SK-N-SH treated with all-trans-retinoic acid at 6 μM for 48 hours (cell line): ENCODE results near the gene BCL3.
"Not testable (repeated sequence)": the region's sequence is repeated elsewhere in the genome, so short reads cannot be mapped to it uniquely, and the experiment has no call there.

ENCODE experiments used
- ATAC-seq: fragments of 200-7000 bp; cut with Tn5 transposase; 3 replicates; pipeline ENCODE4 v1.9.1; 2020; ENCODE audit warnings: mild to moderate bottlenecking, moderate library complexity
- ARNTL ChIP-seq: fragments of 450-650 bp; formaldehyde crosslinking; IDR thresholded peaks from 2 replicates; pipeline ENCODE4 v1.5.0; 2020; ENCODE audit warnings: low read depth, mild to moderate bottlenecking, moderate library complexity, borderline replicate concordance
- BACH2 ChIP-seq: fragments of 250-450 bp; sonication (Bioruptor Pico); IDR thresholded peaks from 2 replicates; pipeline ENCODE4 v1.9.0; 2021; ENCODE audit warnings: mild to moderate bottlenecking, borderline replicate concordance
- CSDC2 ChIP-seq: fragments of 250-450 bp; sonication (Bioruptor Pico); IDR thresholded peaks from 2 replicates; pipeline ENCODE4 v1.5.0; 2020; ENCODE audit warnings: mild to moderate bottlenecking, moderate library complexity
- ESRRG ChIP-seq: fragments of 250-450 bp; sonication (Bioruptor Pico); IDR thresholded peaks from 2 replicates; pipeline ENCODE4 v1.6.1; 2021; ENCODE audit warnings: mild to moderate bottlenecking
- OSR1 ChIP-seq: fragments of 250-450 bp; sonication (Bioruptor Pico); IDR thresholded peaks from 2 replicates; pipeline ENCODE4 v1.8.0; 2022; ENCODE audit warnings: moderate library complexity, mild to moderate bottlenecking, inconsistent platforms
- PPARA ChIP-seq: fragments of 250-450 bp; sonication (Bioruptor Pico); IDR thresholded peaks from 2 replicates; pipeline ENCODE4 v1.5.0; 2020; ENCODE audit warnings: mild to moderate bottlenecking, borderline replicate concordance
- SNAI2 ChIP-seq: fragments of 250-450 bp; sonication (Bioruptor Pico); IDR thresholded peaks from 2 replicates; pipeline ENCODE4 v1.5.0; 2020; ENCODE audit warnings: mild to moderate bottlenecking, moderate library complexity
- TCF4 ChIP-seq: fragments of 250-450 bp; sonication (Bioruptor Pico); IDR thresholded peaks from 2 replicates; pipeline ENCODE4 v1.8.0; 2021; ENCODE audit warnings: mild to moderate bottlenecking, moderate library complexity, borderline replicate concordance
- TOX ChIP-seq: fragments of 250-450 bp; sonication (Bioruptor Pico); IDR thresholded peaks from 2 replicates; pipeline ENCODE4 v1.8.0; 2021; ENCODE audit warnings: mild to moderate bottlenecking, moderate library complexity, borderline replicate concordance
- TSHZ2 ChIP-seq: fragments of 250-450 bp; sonication (Bioruptor Pico); IDR thresholded peaks from 2 replicates; pipeline ENCODE4 v1.5.0; 2020; ENCODE audit warnings: mild to moderate bottlenecking, moderate library complexity
- ZC3H10 ChIP-seq: fragments of 250-450 bp; sonication (Bioruptor Pico); IDR thresholded peaks from 2 replicates; pipeline ENCODE4 v1.5.1; 2021; ENCODE audit warnings: mild to moderate bottlenecking, moderate library complexity
- ZFP3 ChIP-seq: fragments of 250-450 bp; sonication (Bioruptor Pico); IDR thresholded peaks from 2 replicates; pipeline ENCODE4 v1.5.0; 2020; ENCODE audit warnings: mild to moderate bottlenecking, moderate library complexity
- ZFP30 ChIP-seq: fragments of 450-650 bp; formaldehyde crosslinking; IDR thresholded peaks from 2 replicates; pipeline ENCODE4 v1.5.0; 2022; ENCODE audit warnings: mild to moderate bottlenecking, moderate library complexity
- ZNF565 ChIP-seq: fragments of 450-650 bp; formaldehyde crosslinking; conservative IDR thresholded peaks from 2 replicates; pipeline ENCODE4 v1.5.0; 2020; ENCODE audit warnings: low read depth, mild to moderate bottlenecking, moderate library complexity
- ZNF70 ChIP-seq: fragments of 450-650 bp; formaldehyde crosslinking; IDR thresholded peaks from 2 replicates; pipeline ENCODE4 v1.5.0; 2020; ENCODE audit warnings: mild to moderate bottlenecking, moderate library complexity
- ZNF8 ChIP-seq: fragments of 450-650 bp; formaldehyde crosslinking; IDR thresholded peaks from 2 replicates; pipeline ENCODE4 v1.5.0; 2020; ENCODE audit warnings: mild to moderate bottlenecking, moderate library complexity
- TF ChIP-seq, protein P1 (sequence below): fragments of 250-450 bp; sonication (Bioruptor Pico); IDR thresholded peaks from 2 replicates; pipeline ENCODE4 v1.8.0; 2021; ENCODE audit warnings: low read depth, mild to moderate bottlenecking, moderate library complexity, borderline replicate concordance
- TF ChIP-seq, protein P2 (sequence below): fragments of 250-450 bp; sonication (Bioruptor Pico); IDR thresholded peaks from 2 replicates; pipeline ENCODE4 v1.5.1; 2020; ENCODE audit warnings: low read depth, mild to moderate bottlenecking, moderate library complexity

BCL3 gene

GRCh38 chr19:44717603-44718002 is 30.9 kb upstream of the BCL3 start:
- TF ChIP-seq, protein P1, sequence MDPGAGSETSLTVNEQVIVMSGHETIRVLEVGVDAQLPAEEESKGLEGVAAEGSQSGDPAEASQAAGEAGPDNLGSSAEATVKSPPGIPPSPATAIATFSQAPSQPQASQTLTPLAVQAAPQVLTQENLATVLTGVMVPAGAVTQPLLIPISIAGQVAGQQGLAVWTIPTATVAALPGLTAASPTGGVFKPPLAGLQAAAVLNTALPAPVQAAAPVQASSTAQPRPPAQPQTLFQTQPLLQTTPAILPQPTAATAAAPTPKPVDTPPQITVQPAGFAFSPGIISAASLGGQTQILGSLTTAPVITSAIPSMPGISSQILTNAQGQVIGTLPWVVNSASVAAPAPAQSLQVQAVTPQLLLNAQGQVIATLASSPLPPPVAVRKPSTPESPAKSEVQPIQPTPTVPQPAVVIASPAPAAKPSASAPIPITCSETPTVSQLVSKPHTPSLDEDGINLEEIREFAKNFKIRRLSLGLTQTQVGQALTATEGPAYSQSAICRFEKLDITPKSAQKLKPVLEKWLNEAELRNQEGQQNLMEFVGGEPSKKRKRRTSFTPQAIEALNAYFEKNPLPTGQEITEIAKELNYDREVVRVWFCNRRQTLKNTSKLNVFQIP (CRISPR knock-in tag) = no peak
- TF ChIP-seq ZFP30 (CRISPR knock-in tag) (no peak), BACH2 (CRISPR knock-in tag) (no peak), TCF4 (CRISPR knock-in tag) (no peak), OSR1 (CRISPR knock-in tag) (no peak), ARNTL (no peak), ZFP3 (CRISPR knock-in tag) (no peak), ESRRG (CRISPR knock-in tag) (no peak), PPARA (CRISPR knock-in tag) (no peak), TSHZ2 (CRISPR knock-in tag) (no peak), TOX (CRISPR knock-in tag) (no peak), ZC3H10 (no peak)
- TF ChIP-seq, protein P2, sequence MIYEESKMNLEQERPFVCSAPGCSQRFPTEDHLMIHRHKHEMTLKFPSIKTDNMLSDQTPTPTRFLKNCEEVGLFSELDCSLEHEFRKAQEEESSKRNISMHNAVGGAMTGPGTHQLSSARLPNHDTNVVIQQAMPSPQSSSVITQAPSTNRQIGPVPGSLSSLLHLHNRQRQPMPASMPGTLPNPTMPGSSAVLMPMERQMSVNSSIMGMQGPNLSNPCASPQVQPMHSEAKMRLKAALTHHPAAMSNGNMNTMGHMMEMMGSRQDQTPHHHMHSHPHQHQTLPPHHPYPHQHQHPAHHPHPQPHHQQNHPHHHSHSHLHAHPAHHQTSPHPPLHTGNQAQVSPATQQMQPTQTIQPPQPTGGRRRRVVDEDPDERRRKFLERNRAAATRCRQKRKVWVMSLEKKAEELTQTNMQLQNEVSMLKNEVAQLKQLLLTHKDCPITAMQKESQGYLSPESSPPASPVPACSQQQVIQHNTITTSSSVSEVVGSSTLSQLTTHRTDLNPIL (CRISPR knock-in tag) = no peak
- ATAC-seq = no peak

GRCh38 chr19:44718441-44719261 is 29.9 kb upstream of the BCL3 start:
- peak; percentile 65 for ATAC-seq
- no peak for TF ChIP-seq TSHZ2 (CRISPR knock-in tag)
- peak; percentile 45; the same call in 1 of the 2 replicates for TF ChIP-seq CSDC2

DNA sequence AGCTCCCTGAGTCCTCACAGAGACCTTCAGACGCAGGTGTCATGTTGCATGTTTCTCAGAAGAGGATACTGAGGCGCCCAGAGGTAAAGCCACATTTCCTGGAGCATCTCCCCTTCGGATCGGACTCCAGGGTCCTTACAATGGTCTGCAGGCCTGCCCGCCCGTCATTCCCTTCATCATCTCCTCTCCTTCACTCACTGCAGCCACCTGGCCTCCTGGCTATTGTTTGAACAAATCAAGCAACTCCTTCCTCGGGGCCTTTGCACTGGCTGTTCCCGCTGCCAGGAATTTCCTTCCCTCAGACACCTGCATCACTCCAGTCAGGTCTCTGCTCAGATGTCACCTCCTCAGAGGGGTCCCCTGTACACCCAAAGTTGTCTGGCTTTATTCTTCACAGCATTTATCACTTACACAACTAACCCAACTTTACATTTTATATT is 29.2 kb upstream of the BCL3 start:
- no peak for ATAC-seq
- no peak for TF ChIP-seq OSR1 (CRISPR knock-in tag)
- no peak for TF ChIP-seq ZNF70
- TF ChIP-seq, protein P2 (CRISPR knock-in tag) = no peak
- no peak for TF ChIP-seq BACH2 (CRISPR knock-in tag)
- TF ChIP-seq CSDC2 = no peak
- no peak for TF ChIP-seq TOX (CRISPR knock-in tag)
- TF ChIP-seq ZNF8 (CRISPR knock-in tag) = no peak
- TF ChIP-seq SNAI2 = no peak
- TF ChIP-seq ESRRG (CRISPR knock-in tag) = no peak
- no peak for TF ChIP-seq TSHZ2 (CRISPR knock-in tag)
- TF ChIP-seq ZNF565 (CRISPR knock-in tag) = no peak
- TF ChIP-seq, protein P1 (CRISPR knock-in tag) = no peak
- no peak for TF ChIP-seq TCF4 (CRISPR knock-in tag)

GRCh38 chr19:44720396-44720795 is 28.1 kb upstream of the BCL3 start:
- ATAC-seq = not testable (repeated sequence)
